MM.1S (cell line): ENCODE data around the gene THRSP.

Experiments used
- DNase-seq: peaks from one replicate; pipeline ENCODE4 v3.0.0-alpha.2; 2015
- H2AFZ ChIP-seq: fragments of 300-600 bp; sonication (generic); 2 replicates; pipeline ENCODE4 v1.6.0; 2016; ENCODE audit warnings: antibody characterized with exemption, low read length
- H3F3A ChIP-seq: fragments of 300-600 bp; sonication (generic); 2 replicates; pipeline ENCODE4 v1.6.1; 2016; ENCODE audit warnings: mild to moderate bottlenecking, antibody characterized with exemption, low read length, moderate library complexity, mixed read lengths; ENCODE audit not compliant: insufficient read depth
- H3K27ac ChIP-seq: fragments of 300-600 bp; sonication (generic); 2 replicates; pipeline ENCODE4 v1.5.1; 2016; ENCODE audit warnings: mild to moderate bottlenecking, low read length
- H3K27me3 ChIP-seq: fragments of 300-600 bp; sonication (generic); replicated peaks from 2 replicates; pipeline ENCODE4 v1.6.0; 2016; ENCODE audit warnings: low read length; ENCODE audit not compliant: insufficient read depth
- H3K36me3 ChIP-seq: fragments of 300-600 bp; sonication (generic); replicated peaks from 2 replicates; pipeline ENCODE4 v1.6.1; 2016; ENCODE audit warnings: mild to moderate bottlenecking, low read length, mixed read lengths; ENCODE audit not compliant: insufficient read depth
- H3K4me1 ChIP-seq: fragments of 300-600 bp; sonication (generic); 2 replicates; pipeline ENCODE4 v1.6.1; 2016; ENCODE audit warnings: low read length, mixed read lengths
- H3K4me2 ChIP-seq: fragments of 300-600 bp; sonication (generic); 2 replicates; pipeline ENCODE4 v1.6.0; 2016; ENCODE audit warnings: low read depth, low read length
- H3K4me3 ChIP-seq: fragments of 300-600 bp; sonication (generic); 2 replicates; pipeline ENCODE4 v1.5.1; 2016; ENCODE audit warnings: low read length, mixed read lengths
- H3K79me2 ChIP-seq: fragments of 300-600 bp; sonication (generic); 2 replicates; pipeline ENCODE4 v1.6.1; 2016; ENCODE audit warnings: mixed run types, low read length, mixed read lengths
- H3K9ac ChIP-seq: fragments of 300-600 bp; sonication (generic); 2 replicates; pipeline ENCODE4 v1.6.1; 2016; ENCODE audit warnings: low read length, mixed read lengths
- H3K9me2 ChIP-seq: fragments of 300-600 bp; sonication (generic); replicated peaks from 2 replicates; pipeline ENCODE4 v1.6.1; 2016; ENCODE audit warnings: mild to moderate bottlenecking, low read length, mixed read lengths; ENCODE audit not compliant: insufficient read depth
- H3K9me3 ChIP-seq: fragments of 300-600 bp; sonication (generic); replicated peaks from 2 replicates; pipeline ENCODE4 v1.6.1; 2016; ENCODE audit warnings: mild to moderate bottlenecking, low read length, mixed read lengths; ENCODE audit not compliant: insufficient read depth
- H4K20me1 ChIP-seq: fragments of 300-600 bp; sonication (generic); 2 replicates; pipeline ENCODE4 v1.6.1; 2016; ENCODE audit warnings: mild to moderate bottlenecking, low read length, moderate library complexity, mixed read lengths; ENCODE audit not compliant: insufficient read depth
- CTCF ChIP-seq: fragments of 300-600 bp; sonication (generic); IDR thresholded peaks from 2 replicates; pipeline ENCODE4 v1.5.1; 2016; ENCODE audit warnings: antibody characterized with exemption, low read length, mixed read lengths
- EZH2 ChIP-seq: fragments of 300-600 bp; sonication (generic); optimal IDR thresholded peaks from 2 replicates; pipeline ENCODE3; 2017; ENCODE audit warnings: low read depth, mild to moderate bottlenecking, antibody characterized with exemption, low read length, mixed read lengths
- EZH2phosphoT487 ChIP-seq: fragments of 300-600 bp; sonication (generic); IDR thresholded peaks from 2 replicates; pipeline ENCODE4 v1.6.1; 2018; ENCODE audit warnings: antibody characterized with exemption, low read length

Gene THRSP

GRCh38 chr11:78050964-78051831 lies 12.5 kb upstream of the THRSP start:
- no peak for DNase-seq
- H3K27ac ChIP-seq: no peak overlapping the region
- no peaks in the 10 kb centered on the region for H3K9me3 ChIP-seq
- TF ChIP-seq CTCF (no peak), EZH2 (no peak), EZH2phosphoT487 (no peak)
- no peaks in the 10 kb centered on the region for H4K20me1 ChIP-seq
- H3K9me2 ChIP-seq: no peaks in the 10 kb centered on the region
- H3K79me2 ChIP-seq: no peaks in the 10 kb centered on the region
- no peaks in the 10 kb centered on the region for H3F3A ChIP-seq
- H3K4me1 ChIP-seq: no peaks in the 10 kb centered on the region
- no peak overlapping the region for H2AFZ ChIP-seq
- no peaks in the 10 kb centered on the region for H3K27me3 ChIP-seq
- no peak overlapping the region for H3K4me3 ChIP-seq
- no peak overlapping the region for H3K4me2 ChIP-seq
- no peak overlapping the region for H3K9ac ChIP-seq
- no peaks in the 10 kb centered on the region for H3K36me3 ChIP-seq

- no peaks in the 10 kb centered on the region for H3K79me2 ChIP-seq
- H3K4me2 ChIP-seq: no peak overlapping the region
- H4K20me1 ChIP-seq: no peaks in the 10 kb centered on the region
- H3K27ac ChIP-seq: no peak overlapping the region
- DNase-seq: no peak
- H3K9ac ChIP-seq: no peak overlapping the region
- H3K36me3 ChIP-seq: no peaks in the 10 kb centered on the region
- no peak overlapping the region for H3K4me3 ChIP-seq
- H3K27me3 ChIP-seq: no peaks in the 10 kb centered on the region
- no peaks in the 10 kb centered on the region for H3K4me1 ChIP-seq
- no peaks in the 10 kb centered on the region for H3K9me2 ChIP-seq
- no peaks in the 10 kb centered on the region for H3K9me3 ChIP-seq
- H2AFZ ChIP-seq: no peak overlapping the region
- no peaks in the 10 kb centered on the region for H3F3A ChIP-seq
- TF ChIP-seq EZH2phosphoT487: no peak
- TF ChIP-seq EZH2: no peak
- no peak for TF ChIP-seq CTCF
These were observed 8.7 kb upstream of the THRSP start for GRCh38 chr11:78054971-78055370.

GRCh38 chr11:78056093-78056492 lies 7.6 kb upstream of the THRSP start:
- no peaks in the 10 kb centered on the region for H3K79me2 ChIP-seq
- no peaks in the 10 kb centered on the region for H3K4me1 ChIP-seq
- H4K20me1 ChIP-seq: no peaks in the 10 kb centered on the region
- H3K9ac ChIP-seq: no peak overlapping the region
- H3K9me2 ChIP-seq: no peaks in the 10 kb centered on the region
- no peak for DNase-seq
- H3K4me3 ChIP-seq: no peak overlapping the region
- H2AFZ ChIP-seq: no peak overlapping the region
- H3K9me3 ChIP-seq: no peaks in the 10 kb centered on the region
- H3K27me3 ChIP-seq: no peaks in the 10 kb centered on the region
- H3F3A ChIP-seq: no peaks in the 10 kb centered on the region
- no peak overlapping the region for H3K4me2 ChIP-seq
- no peak for TF ChIP-seq EZH2phosphoT487
- TF ChIP-seq EZH2: no peak
- no peak for TF ChIP-seq CTCF
- no peak overlapping the region for H3K27ac ChIP-seq
- no peaks in the 10 kb centered on the region for H3K36me3 ChIP-seq
